T-helper 17 cell (primary cell): Measurements from ENCODE around the gene TNFSF8. TPM values are rescaled to one million over a fixed set of nuclear protein-coding genes. Genes with fewer than 3 reads are reported as not detected.

Experiments
- ATAC-seq: fragments of 150-1000 bp; cut with Tn5 transposase; 2 replicates; pipeline ENCODE4 v1.10.0; 2021; ENCODE audit warnings: mild to moderate bottlenecking, moderate library complexity
- DNase-seq, 3 donors: peaks; one replicate each; pipeline versions ENCODE4 v3.0.0 to v3.0.0-alpha.2; 2020 to 2021
- H3K9me3 ChIP-seq: one replicate; pipeline ENCODE4 v1.7.0; 2013; ENCODE audit warnings: low read length, mild to moderate bottlenecking; ENCODE audit not compliant: control insufficient read depth, poor library complexity, severe bottlenecking
- H3K27ac Mint-ChIP-seq: one replicate; pipeline ENCODE4 v1.8.0; 2022; ENCODE audit warnings: mild to moderate bottlenecking, moderate library complexity, mixed read lengths
- H3K27me3 Mint-ChIP-seq: one replicate; pipeline ENCODE4 v1.8.0; 2022; ENCODE audit warnings: mixed read lengths
- H3K36me3 Mint-ChIP-seq: one replicate; pipeline ENCODE4 v1.8.0; 2022; ENCODE audit warnings: low read depth, mixed read lengths
- H3K4me1 Mint-ChIP-seq: one replicate; pipeline ENCODE4 v1.8.0; 2022; ENCODE audit warnings: mild to moderate bottlenecking, mixed read lengths
- H3K4me3 Mint-ChIP-seq: one replicate; pipeline ENCODE4 v1.8.0; 2022; ENCODE audit warnings: mild to moderate bottlenecking, moderate library complexity, mixed read lengths
- total RNA-seq, 4 donors: library from RNA in 2 of 4; stranded (reverse) in 2 of 4; gene quantifications; one replicate each; pipeline ENCODE4 v1.2.3 and lab custom pipeline; 2022 to 2026

Gene TNFSF8
- total RNA-seq, 2 donors from 2014 or later = 45.7 to 47.6 TPM

DNA sequence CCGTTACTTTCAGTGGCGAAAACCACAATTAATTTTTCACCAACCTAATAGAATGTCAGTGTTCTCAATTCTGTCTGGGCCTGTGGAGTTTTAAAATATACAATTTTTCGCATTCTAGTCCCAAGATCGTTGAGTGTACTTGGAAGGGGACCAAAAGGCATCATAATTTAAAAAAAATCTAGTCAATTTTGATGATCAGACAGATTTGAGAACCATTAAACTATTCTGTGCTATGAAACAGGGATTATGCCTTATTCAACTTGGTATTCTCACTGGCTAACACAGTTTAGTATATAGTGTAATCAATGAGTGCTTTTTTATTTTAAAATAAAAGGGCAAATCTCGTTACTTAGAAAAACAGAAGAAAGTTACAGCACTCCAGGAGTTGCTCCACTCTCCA is 63.1 kb downstream of the TNFSF8 start:
- H3K9me3 ChIP-seq = no peaks in the 10 kb centered on the region
- peaks cover 4% of the 10 kb centered on the region for H3K4me1 Mint-ChIP-seq
- H3K27me3 Mint-ChIP-seq = no peaks in the 10 kb centered on the region
- H3K36me3 Mint-ChIP-seq = peaks cover 2% of the 10 kb centered on the region
- ATAC-seq = no peak
- no peak overlapping the region for H3K4me3 Mint-ChIP-seq
- no peak for DNase-seq
- H3K27ac Mint-ChIP-seq = no peak overlapping the region

- H3K27me3 Mint-ChIP-seq = no peaks in the 10 kb centered on the region
- ATAC-seq (no peak), DNase-seq (no peak)
- H3K4me1 Mint-ChIP-seq = peaks cover 9% of the 10 kb centered on the region
- no peaks in the 10 kb centered on the region for H3K36me3 Mint-ChIP-seq
- H3K9me3 ChIP-seq = no peaks in the 10 kb centered on the region
- no peak overlapping the region for H3K27ac Mint-ChIP-seq
- H3K4me3 Mint-ChIP-seq = no peak overlapping the region
Observed at GRCh38 chr9:114864471-114864870, 65.9 kb downstream of the TNFSF8 start.

GRCh38 chr9:114861922-114862605 is 68.3 kb downstream of the TNFSF8 start:
- Mint-ChIP-seq H3K4me1 (peaks cover 7% of the 10 kb centered on the region), H3K27me3 (no peaks in the 10 kb centered on the region), H3K4me3 (no peak overlapping the region), H3K27ac (no peak overlapping the region), H3K36me3 (no peaks in the 10 kb centered on the region)
- ATAC-seq (no peak), DNase-seq (no peak)
- no peaks in the 10 kb centered on the region for H3K9me3 ChIP-seq

GRCh38 chr9:114861273-114861672 is 69.1 kb downstream of the TNFSF8 start:
- no peaks in the 10 kb centered on the region for H3K9me3 ChIP-seq
- DNase-seq = no peak
- Mint-ChIP-seq H3K27me3 (no peaks in the 10 kb centered on the region), H3K4me3 (no peak overlapping the region), H3K27ac (no peak overlapping the region), H3K4me1 (peaks cover 7% of the 10 kb centered on the region), H3K36me3 (no peaks in the 10 kb centered on the region)
- no peak for ATAC-seq

DNA sequence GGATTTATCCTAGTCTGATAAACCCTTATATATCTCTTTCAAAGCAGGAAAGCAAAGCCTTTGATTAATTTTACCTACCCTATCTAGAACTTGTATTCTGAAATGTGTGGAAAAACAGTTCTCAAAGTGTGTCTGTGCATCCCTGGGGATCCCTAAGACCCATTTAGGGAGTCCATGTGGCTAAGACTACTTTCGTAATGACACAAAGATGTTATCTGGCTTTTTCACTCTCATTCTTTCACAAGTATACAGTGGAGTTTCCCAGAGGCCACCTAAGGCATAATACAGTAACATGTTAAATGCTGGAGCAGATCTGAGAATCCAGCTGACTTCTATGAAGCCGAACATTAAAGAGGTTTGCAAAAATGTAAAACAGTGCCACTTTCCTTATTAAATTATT is 70.2 kb downstream of the TNFSF8 start:
- Mint-ChIP-seq H3K4me3 (no peak overlapping the region), H3K36me3 (no peaks in the 10 kb centered on the region), H3K4me1 (peaks cover 7% of the 10 kb centered on the region), H3K27me3 (no peaks in the 10 kb centered on the region), H3K27ac (no peak overlapping the region)
- no peak for DNase-seq
- H3K9me3 ChIP-seq = no peaks in the 10 kb centered on the region
- ATAC-seq = no peak

GRCh38 chr9:114856942-114857315 is 73.5 kb downstream of the TNFSF8 start:
- ATAC-seq (no peak), DNase-seq (no peak)
- no peak overlapping the region for H3K27ac Mint-ChIP-seq
- no peaks in the 10 kb centered on the region for H3K9me3 ChIP-seq
- H3K4me3 Mint-ChIP-seq = no peak overlapping the region
- H3K27me3 Mint-ChIP-seq = no peaks in the 10 kb centered on the region
- H3K4me1 Mint-ChIP-seq = peaks cover 5% of the 10 kb centered on the region
- no peaks in the 10 kb centered on the region for H3K36me3 Mint-ChIP-seq

DNA sequence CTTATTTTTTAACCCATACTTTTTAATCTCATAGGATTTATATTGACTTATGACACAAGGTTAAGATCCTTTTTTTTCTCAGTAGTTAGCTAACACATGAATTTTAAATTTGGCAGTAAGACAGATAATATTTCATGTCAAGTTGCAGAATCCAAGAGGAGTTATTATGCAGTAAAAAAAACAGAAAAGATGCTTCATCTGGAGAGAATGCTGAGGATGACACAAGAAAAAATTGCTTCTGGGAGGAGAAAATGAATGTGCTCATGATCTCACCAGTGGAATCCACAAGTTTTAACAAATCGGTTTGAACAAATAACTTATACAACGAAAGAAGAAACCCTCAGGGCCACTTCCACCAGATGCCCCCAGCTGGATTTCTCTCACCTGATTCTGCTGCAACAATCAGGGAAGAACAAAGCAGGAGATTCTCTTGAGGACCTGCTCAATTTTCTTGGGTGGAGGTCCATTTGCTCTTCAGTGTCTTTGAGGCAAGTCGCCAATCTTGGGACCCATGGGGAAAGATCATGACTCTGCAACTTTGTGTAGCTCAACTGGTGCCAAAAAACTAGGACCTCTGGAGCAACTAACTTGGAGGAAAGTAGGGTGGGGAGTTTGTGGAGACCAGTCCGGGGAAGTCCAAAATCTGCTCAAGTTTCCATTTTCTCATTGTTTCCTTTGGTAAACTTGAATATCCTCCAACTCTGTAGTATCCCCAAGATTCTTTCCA is 74.0 kb downstream of the TNFSF8 start:
- Mint-ChIP-seq H3K4me3 (no peak overlapping the region), H3K4me1 (peaks cover 6% of the 10 kb centered on the region), H3K27ac (no peak overlapping the region), H3K27me3 (no peaks in the 10 kb centered on the region), H3K36me3 (no peaks in the 10 kb centered on the region)
- DNase-seq (no peak), ATAC-seq (no peak)
- H3K9me3 ChIP-seq = no peaks in the 10 kb centered on the region

DNA sequence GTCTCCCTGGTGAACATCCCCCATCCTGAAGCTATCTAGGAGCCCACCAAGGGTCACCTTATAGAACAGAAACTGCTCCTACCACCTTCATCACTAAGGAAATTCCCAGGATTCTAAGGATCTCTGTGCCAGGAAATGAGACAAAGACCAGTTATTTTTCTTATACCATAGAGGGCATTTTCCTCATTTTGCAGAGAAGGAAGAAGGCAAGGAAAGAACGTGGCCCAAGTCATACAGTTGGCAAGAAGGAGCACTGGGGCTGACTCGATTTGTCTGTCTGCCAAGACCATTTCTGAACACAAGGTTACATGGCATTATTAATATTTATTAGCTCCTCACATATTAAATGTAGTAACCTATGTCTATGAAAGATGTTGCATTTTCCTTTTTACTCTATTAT is 74.9 kb downstream of the TNFSF8 start:
- H3K27ac Mint-ChIP-seq = no peak overlapping the region
- DNase-seq = no peak
- H3K27me3 Mint-ChIP-seq = no peaks in the 10 kb centered on the region
- peaks cover 3% of the 10 kb centered on the region for H3K4me1 Mint-ChIP-seq
- no peak for ATAC-seq
- no peaks in the 10 kb centered on the region for H3K9me3 ChIP-seq
- no peaks in the 10 kb centered on the region for H3K36me3 Mint-ChIP-seq
- H3K4me3 Mint-ChIP-seq = no peak overlapping the region

GRCh38 chr9:114854736-114855355 is 75.5 kb downstream of the TNFSF8 start:
- Mint-ChIP-seq H3K4me1 (peaks cover 3% of the 10 kb centered on the region), H3K27ac (no peak overlapping the region)
- DNase-seq = no peak

GRCh38 chr9:114853071-114853855 is 77.1 kb downstream of the TNFSF8 start:
- no peaks in the 10 kb centered on the region for H3K9me3 ChIP-seq
- no peak overlapping the region for H3K4me3 Mint-ChIP-seq
- ATAC-seq (no peak), DNase-seq (no peak)
- H3K27ac Mint-ChIP-seq = no peak overlapping the region
- no peaks in the 10 kb centered on the region for H3K36me3 Mint-ChIP-seq
- H3K27me3 Mint-ChIP-seq = no peaks in the 10 kb centered on the region
- H3K4me1 Mint-ChIP-seq = peaks cover 3% of the 10 kb centered on the region

More at GRCh38 chr9:114854736-114855355, 75.5 kb downstream of the TNFSF8 start:
- H3K4me3 Mint-ChIP-seq = no peak overlapping the region
- H3K9me3 ChIP-seq = no peaks in the 10 kb centered on the region
- no peaks in the 10 kb centered on the region for H3K27me3 Mint-ChIP-seq
- H3K36me3 Mint-ChIP-seq = no peaks in the 10 kb centered on the region
- no peak for ATAC-seq

DNA sequence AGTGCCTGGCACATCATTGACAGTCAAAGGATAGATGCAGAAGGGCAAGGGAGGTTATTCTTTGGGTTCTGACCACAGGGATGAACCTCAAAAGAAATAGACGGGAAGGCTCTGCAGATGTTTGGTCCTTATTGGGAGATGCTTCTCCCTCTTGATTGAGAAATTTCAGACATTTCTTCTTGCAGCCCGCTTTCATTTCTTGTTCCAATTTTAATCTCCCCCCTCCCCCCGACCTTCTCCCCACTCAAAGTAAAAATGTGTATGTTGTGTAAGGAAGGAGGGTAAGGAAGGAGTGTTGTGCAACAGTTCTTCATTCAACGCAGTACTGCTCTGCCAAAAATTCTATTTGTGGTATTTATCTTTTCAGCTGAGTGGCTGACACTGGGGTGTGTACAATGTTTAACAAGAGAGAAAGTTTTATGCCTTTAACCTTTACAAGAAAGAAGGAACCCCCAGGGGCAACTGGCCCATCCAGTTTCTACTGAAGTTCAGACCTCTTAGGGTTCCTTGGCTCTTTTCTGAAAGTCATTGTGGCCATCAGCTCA is 78.3 kb downstream of the TNFSF8 start:
- ATAC-seq = no peak

DNA sequence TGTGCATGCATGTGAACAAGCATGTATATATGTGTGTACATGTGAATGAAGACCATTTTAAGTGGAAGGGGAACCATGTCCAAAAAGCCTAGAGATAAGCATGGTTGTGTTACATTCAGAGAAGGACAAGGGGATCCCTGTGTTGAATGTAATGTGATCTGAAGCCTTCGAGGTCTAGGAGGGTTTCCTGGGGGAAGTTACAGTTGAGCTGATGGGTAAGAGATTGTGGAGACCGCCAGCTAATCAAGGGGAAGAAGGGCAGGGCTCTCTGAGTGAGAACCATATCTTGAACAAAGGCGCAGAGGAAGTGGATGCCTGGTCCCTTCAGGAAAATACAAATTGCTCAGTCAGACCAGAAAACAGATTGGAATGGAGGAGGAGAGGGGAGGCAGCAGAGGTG is 79.1 kb downstream of the TNFSF8 start:
- no peaks in the 10 kb centered on the region for H3K9me3 ChIP-seq
- Mint-ChIP-seq H3K27me3 (no peaks in the 10 kb centered on the region), H3K4me1 (peaks cover 3% of the 10 kb centered on the region), H3K27ac (no peak overlapping the region), H3K4me3 (no peak overlapping the region), H3K36me3 (no peaks in the 10 kb centered on the region)
- ATAC-seq (no peak), DNase-seq (no peak)

More for the DNA sequence above, 78.3 kb downstream of the TNFSF8 start:
- Mint-ChIP-seq H3K4me3 (no peak overlapping the region), H3K36me3 (no peaks in the 10 kb centered on the region), H3K27ac (no peak overlapping the region), H3K27me3 (no peaks in the 10 kb centered on the region), H3K4me1 (peaks cover 3% of the 10 kb centered on the region)
- H3K9me3 ChIP-seq = no peaks in the 10 kb centered on the region
- no peak for DNase-seq
